SK-N-SH (cell line): ENCODE results near the gene SLC30A10.

ENCODE experiments used
- RXRA ChIP-seq: IDR thresholded peaks from 2 replicates; pipeline ENCODE4 v1.4.0; 2012; ENCODE audit warnings: low read depth, mild to moderate bottlenecking, borderline replicate concordance
- TAF1 ChIP-seq: IDR thresholded peaks from 2 replicates; pipeline ENCODE4 v1.6.1; 2012; ENCODE audit warnings: low read depth, mild to moderate bottlenecking, low read length, moderate library complexity, borderline replicate concordance
- TF ChIP-seq, protein P1 (sequence below): fragments of 200-600 bp; sonication (generic); IDR thresholded peaks from 2 replicates; pipeline ENCODE4 v1.6.1; 2017; ENCODE audit warnings: antibody characterized with exemption, mild to moderate bottlenecking, moderate library complexity

DNA sequence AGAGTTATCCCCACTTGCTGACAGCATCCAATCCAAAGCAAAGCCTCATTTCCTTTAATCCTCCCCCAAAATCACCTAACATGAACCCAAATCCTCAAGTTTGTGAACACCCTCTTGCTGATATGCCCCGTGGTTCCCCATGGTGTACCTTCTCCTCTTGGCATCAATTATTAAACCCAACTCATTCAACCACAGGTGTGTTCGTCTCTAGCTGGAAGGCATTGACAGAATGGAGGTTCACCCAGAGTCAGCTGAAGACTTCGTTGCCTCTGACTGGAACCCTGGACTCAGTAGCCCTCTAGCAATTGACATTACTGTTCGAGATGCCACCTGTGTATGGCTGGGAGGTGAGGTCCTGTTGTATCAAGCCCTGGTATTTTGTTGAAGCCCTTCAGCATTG lies 22.8 kb downstream of the SLC30A10 start:
- TF ChIP-seq TAF1 (no peak), RXRA (no peak)
- TF ChIP-seq, protein P1, sequence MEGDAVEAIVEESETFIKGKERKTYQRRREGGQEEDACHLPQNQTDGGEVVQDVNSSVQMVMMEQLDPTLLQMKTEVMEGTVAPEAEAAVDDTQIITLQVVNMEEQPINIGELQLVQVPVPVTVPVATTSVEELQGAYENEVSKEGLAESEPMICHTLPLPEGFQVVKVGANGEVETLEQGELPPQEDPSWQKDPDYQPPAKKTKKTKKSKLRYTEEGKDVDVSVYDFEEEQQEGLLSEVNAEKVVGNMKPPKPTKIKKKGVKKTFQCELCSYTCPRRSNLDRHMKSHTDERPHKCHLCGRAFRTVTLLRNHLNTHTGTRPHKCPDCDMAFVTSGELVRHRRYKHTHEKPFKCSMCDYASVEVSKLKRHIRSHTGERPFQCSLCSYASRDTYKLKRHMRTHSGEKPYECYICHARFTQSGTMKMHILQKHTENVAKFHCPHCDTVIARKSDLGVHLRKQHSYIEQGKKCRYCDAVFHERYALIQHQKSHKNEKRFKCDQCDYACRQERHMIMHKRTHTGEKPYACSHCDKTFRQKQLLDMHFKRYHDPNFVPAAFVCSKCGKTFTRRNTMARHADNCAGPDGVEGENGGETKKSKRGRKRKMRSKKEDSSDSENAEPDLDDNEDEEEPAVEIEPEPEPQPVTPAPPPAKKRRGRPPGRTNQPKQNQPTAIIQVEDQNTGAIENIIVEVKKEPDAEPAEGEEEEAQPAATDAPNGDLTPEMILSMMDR: no peak
